HG02884 (cell line): ENCODE data around the gene TREML1.

Source experiments
- ATAC-seq: cut with Tn5 transposase; IDR thresholded peaks from one replicate; pipeline ENCODE4 v1.9.1; 2021; ENCODE audit warnings: mild to moderate bottlenecking, moderate library complexity; ENCODE audit not compliant: unreplicated experiment

Gene TREML1

GRCh38 chr6:41179163-41179562 is 25.0 kb upstream of the TREML1 start:
- ATAC-seq: no peak

DNA sequence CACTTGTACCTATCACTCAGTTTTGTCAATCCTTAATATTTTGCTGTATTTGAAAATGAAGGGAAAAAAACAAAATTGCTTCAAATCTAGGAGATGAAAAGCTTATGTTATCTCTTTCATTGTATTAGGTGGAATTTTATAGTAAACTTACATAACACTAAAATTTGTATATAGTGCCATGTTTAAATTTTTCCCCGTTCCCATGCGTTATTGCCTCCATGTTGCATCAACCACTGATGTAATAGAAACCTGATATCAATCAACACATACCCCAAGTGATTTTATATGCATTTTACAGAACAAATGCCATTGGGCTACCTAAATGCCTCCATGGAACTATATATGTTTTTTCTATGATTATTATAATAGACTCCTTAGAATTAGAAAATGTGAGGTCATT is 23.5 kb upstream of the TREML1 start:
- ATAC-seq: no peak

DNA sequence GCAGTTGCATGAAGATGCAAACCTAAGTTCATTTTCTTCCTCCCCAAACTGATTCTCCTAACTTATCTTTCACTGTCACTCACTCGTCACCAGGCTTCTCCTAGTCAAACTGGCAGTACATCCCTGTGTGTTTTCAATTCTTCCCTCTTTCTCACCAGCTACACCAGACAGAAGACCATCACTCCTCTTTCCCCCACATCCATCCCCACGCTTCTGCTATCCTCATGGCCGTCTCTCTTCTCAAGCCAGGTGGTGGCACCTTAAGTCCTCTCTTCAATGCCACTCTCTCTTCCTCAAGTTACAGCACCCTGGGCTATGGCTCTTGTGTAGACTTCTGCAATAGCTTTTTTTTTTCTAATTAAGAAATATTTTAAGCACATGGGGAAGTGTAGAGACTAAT is 23.1 kb upstream of the TREML1 start:
- no peak for ATAC-seq

GRCh38 chr6:41176189-41176588 is 22.0 kb upstream of the TREML1 start:
- ATAC-seq: no peak

GRCh38 chr6:41175084-41175483 is 20.9 kb upstream of the TREML1 start:
- ATAC-seq: no peak

DNA sequence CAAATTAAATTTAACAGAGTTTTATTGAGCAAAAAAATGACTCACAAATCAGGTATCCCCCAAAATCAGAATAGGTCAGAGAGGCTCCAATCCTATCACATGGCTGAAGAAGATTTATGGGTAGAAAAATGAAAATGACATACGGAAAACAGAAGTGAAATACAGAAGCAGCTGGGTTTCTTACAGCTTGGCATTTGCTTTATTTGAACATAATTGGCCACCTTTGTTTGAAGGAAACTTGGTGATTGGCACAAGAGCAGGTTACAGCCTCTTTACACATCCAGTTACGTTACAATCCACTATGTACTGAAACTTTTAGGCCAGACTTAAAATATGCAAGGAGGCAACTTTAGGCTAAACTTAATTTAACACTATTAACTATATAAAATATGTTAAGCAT is 20.5 kb upstream of the TREML1 start:
- ATAC-seq: no peak

DNA sequence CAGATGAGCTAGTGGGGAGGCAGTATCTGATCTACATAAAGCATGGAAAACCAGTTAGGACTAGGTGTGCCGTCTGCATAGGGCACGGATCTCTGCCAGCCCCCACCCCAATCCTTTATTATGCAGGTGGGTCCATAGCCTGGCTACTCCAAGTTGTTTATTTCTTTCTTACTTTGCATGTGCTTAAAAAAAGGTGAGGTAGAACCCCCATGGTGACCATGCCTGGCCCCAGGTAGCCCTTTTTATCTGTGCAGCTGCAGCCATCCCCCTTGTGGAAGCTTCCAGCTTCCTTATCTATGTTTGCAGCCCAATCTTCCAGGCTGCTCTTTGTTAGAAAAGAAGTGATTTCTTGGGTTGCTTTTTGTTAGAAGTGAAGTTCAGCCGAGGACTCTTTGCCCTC is 17.8 kb upstream of the TREML1 start:
- no peak for ATAC-seq

- ATAC-seq: no peak
Observed at GRCh38 chr6:41170547-41171160, 16.5 kb upstream of the TREML1 start.

- no peak for ATAC-seq
Observed at GRCh38 chr6:41167173-41167963, 13.2 kb upstream of the TREML1 start.

GRCh38 chr6:41164551-41165120 is 10.5 kb upstream of the TREML1 start:
- ATAC-seq: no peak

DNA sequence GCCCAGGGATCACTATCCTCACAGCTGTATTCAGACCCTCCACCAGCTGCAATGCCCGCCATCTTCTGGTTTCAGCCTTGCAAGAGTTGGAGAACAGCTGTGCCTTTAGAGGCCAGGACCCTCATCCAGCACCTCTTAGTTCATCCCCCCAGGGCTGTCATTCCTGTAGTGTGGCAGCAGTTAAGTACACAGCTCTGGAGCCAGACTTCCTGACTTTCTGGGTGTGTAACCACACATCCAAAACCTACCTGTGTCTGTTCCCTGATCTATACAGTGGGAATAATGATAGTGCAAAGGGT is 9.2 kb upstream of the TREML1 start:
- no peak for ATAC-seq

- no peak for ATAC-seq
Observed at GRCh38 chr6:41162687-41163418, 8.7 kb upstream of the TREML1 start, which contains the start of gene TREM2. Gene TREM2 (minus strand): TSS chr6:41163116. CDS start chr6:41163082, 34 bp downstream.

GRCh38 chr6:41161851-41162552 is 7.9 kb upstream of the TREML1 start:
- ATAC-seq: no peak

DNA sequence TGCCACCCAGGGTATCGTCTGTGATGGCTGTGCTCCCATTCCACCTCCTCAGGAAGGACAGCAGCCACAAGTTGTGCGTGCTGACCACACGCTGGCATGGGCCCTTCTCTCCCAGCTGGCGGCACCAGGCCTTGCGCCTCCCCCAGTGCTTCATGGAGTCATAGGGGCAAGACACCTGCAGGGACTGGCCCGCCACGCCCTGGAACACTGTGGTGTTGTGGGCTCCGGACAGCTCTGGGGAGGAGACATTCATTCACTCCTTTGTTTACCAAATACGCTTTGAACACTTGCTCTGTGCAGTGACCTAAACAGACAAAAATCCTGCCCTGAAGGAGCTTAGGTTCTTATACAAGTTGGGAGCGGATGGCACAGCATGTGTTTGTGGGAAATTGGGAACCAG is 7.2 kb upstream of the TREML1 start:
- ATAC-seq: no peak

GRCh38 chr6:41160933-41161332 is 6.8 kb upstream of the TREML1 start:
- ATAC-seq: no peak

GRCh38 chr6:41159415-41160082 is 5.4 kb upstream of the TREML1 start:
- no peak for ATAC-seq

GRCh38 chr6:41157323-41157722 is 3.2 kb upstream of the TREML1 start:
- no peak for ATAC-seq

DNA sequence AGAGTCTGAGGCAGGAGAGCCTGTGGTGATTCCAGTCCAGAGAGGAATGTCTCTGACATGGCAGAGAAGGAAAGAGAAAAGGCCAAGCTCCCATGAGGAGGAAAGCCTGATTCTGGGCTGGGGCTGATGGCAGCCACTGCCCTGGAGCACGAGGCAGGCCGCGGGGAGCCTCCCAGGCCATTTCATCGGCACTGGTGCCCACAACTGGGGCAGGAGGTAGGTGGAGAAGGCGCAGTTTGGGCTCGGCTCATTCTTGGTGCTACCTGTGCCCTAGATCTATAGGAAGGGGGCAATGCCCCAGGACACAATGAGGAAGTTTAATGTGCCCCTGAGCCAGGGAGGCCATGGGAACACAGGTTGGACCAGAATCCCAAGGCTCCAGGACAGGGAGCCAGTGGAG is 2.6 kb upstream of the TREML1 start:
- ATAC-seq: no peak

DNA sequence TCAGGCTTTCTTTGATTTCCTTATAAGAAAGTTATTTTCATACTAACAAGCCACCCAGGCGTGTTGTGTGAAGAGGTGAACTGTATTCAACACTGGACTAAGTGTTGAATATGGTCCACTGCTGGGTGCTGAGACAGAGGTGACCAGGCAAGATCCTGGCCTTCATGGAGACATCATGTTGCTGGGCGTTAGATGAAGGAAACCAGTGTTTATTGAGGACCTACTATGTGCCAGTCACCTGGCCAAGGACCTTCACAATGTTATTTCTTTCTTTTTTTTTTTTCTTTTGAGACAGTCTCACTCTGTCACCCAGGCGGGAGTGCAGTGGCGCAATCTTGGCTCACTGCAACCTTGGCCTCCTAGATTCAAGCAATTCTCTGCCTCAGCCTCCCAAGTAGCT is 1.9 kb upstream of the TREML1 start:
- ATAC-seq: no peak

GRCh38 chr6:41155132-41155805 is 1.1 kb upstream of the TREML1 start:
- ATAC-seq: no peak
